Gastroesophageal sphincter (tissue), 3 donors: ENCODE data around the gene AAK1.

ENCODE experiments used
- CTCF ChIP-seq, 4 experiments: fragments of 200-600 bp in 2 of 4; fragments of 450-650 bp in 2 of 4; sonication (generic) in 1 of 4; IDR thresholded peaks; one replicate each; pipeline ENCODE4 v1.5.1; 2017 to 2019; ENCODE audit warnings: antibody characterized with exemption in 4 of 4, mild to moderate bottlenecking in 2 of 4, moderate library complexity in 2 of 4
- EP300 ChIP-seq: sonication (generic); formaldehyde crosslinking; IDR thresholded peaks from one replicate; pipeline ENCODE4 v1.6.1; 2017; ENCODE audit warnings: antibody characterized with exemption, mild to moderate bottlenecking
- POLR2A ChIP-seq, 2 donors: fragments of 450-650 bp; IDR thresholded peaks; one replicate each; pipeline ENCODE4 v1.6.1; 2017; ENCODE audit warnings: antibody characterized with exemption in 2 of 2, mild to moderate bottlenecking in 2 of 2, moderate library complexity in 1 of 2

DNA sequence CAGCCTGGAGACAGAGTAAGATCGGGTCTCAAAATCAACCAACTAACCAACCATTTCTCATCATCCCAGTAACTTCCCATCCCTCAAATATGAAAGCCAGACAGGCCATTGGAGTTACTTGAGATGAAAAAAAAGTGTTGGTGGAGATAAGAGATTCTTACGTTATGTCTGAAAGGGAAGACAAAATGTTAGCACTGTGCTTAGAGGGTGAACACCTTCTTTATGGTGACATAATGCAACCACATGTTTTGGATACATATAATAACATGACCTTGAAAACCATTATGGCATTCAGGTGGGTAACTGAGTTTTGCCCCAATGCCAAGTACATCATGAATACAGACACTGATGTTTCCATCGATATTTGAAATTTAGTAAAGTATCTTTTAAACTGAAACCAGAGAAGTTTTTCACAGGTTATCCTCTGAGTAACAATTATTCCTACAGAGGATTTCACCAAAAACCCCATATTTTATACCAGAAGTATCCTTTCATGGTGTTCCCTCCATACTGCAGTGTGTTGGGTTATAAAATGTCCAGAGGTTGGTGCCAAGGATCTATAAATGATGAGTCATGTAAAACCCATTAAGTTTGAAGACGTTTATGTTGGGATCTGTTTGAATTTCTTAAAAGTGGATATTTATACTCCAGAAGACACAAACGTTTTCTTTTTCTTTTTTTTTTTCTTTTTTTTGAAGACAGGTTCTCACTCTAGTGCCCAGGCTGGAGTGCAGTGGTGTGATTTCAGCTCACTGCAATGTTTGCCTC lies 45.5 kb downstream of the AAK1 start:
- TF ChIP-seq CTCF (IDR thresholded peaks at IDR 0.05): no peak
- TF ChIP-seq POLR2A (IDR thresholded peaks at IDR 0.05): no peak
- TF ChIP-seq EP300: no peak
